GM12892 (cell line): ENCODE measurements around the gene ANHX.

Experiments
- POLR2A ChIP-seq: IDR thresholded peaks from 2 replicates; pipeline ENCODE4 v1.6.1; 2011; ENCODE audit warnings: low read depth, low read length, control low read depth
- POLR2AphosphoS5 ChIP-seq: IDR thresholded peaks from 2 replicates; pipeline ENCODE4 v1.6.1; 2011; ENCODE audit warnings: low read depth, low read length, control low read depth
- TAF1 ChIP-seq: IDR thresholded peaks from 2 replicates; pipeline ENCODE4 v1.6.1; 2011; ENCODE audit warnings: low read depth, mild to moderate bottlenecking, control low read depth, low read length, borderline replicate concordance

DNA sequence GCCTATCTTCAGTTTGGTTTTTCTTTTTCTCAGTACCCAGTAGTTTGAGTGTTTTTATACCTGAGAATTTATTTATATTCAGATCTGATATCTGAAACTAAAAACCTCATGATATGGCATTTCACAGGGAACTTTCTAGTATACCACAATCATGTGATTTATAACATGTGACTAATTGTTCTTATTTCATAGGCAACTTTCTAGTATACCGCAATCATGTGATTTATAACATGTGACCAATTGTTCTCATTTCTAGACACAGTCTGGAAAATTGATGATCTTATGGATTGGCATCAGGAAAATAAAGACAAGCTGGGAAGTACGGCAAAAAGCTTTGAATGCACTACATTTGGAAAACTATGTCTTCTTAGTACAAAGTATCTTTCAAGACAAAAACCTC, 33.8 kb downstream of the ANHX start:
- TF ChIP-seq POLR2A (no peak), POLR2AphosphoS5 (no peak), TAF1 (no peak)
